GM18499 (cell line): Measurements from ENCODE around the gene PDE1A.
"Not testable (repeated sequence)": the region's sequence is repeated elsewhere in the genome, so short reads cannot be mapped to it uniquely, and the experiment has no call there.

Experiments used
- ATAC-seq: cut with Tn5 transposase; IDR thresholded peaks from one replicate; pipeline ENCODE4 v1.9.1; 2021; ENCODE audit warnings: moderate number of reproducible peaks; ENCODE audit not compliant: insufficient read depth, unreplicated experiment

Gene PDE1A

GRCh38 chr2:182412858-182413257 lies 14.0 kb downstream of the PDE1A start:
- no peak for ATAC-seq

- ATAC-seq = no peak
Measured at GRCh38 chr2:182410120-182410519, 16.7 kb downstream of the PDE1A start.

DNA sequence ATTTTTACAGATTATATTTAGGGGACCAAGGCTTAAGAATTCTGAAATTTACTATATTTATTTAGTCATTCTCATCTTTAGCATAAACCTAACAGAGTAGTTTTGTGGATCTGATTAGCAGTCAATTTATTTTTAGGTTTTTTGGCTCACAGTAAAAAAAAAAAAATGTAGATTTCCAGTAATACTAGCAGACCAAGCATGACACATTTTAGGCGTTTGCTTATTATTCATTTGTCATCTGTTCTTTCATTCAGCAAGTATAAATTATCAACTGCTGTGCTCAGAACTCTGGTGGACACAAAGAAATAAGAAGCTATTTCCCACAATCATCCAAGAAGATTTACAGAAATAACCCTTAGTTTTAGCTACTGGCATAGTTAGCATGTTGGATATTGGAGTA lies 20.6 kb downstream of the PDE1A start:
- no peak for ATAC-seq

DNA sequence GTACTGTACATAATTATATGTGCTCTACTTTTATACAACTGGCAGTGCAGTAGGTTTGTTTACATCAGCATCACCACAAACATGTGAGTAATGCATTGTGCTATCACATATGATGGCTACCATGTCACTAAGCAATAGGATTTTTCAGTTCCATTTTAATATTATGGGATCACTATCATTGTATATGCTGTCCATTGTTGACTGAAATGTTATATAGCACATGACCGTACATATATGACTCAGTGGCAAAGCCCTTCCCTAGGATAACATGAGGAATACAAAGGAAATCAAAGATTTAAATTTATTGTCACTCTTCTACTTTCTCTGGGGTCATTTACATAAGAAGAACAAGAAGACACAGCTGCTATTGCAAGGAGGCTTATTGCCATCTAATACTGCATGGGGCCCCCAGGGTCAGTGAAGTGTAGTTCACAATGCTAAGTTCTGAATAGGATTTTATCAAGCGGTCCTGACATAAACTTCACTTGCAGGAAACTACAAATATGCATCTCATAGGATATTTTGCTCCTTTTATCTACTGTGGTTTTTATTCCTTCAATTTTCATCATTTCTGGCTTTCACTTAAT lies 21.8 kb downstream of the PDE1A start:
- ATAC-seq = no peak

- ATAC-seq = no peak
Measured at GRCh38 chr2:182404092-182404491, 22.7 kb downstream of the PDE1A start.

DNA sequence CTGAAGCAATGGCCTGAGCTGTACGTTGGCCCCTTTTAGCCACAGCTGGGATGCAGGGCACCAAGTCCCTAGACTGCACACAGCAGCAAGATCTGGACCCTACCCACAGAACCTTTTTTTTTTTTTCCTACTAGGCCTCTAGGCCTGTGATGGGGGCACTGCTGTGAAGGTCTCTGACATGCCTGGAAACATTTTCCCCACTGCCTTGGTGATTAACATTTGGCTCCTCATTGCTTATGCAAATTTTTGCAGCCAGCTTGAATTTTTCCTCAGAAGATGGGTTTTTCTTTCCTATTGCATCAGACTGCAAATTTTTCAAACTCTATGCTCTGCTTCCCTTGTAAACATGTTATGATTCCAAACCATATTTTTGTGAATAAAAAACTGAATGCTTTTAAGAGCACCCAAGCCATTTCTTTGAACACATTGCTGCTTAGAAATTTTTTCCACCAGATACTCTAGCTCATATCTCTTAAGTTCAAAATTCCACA lies 33.5 kb downstream of the PDE1A start:
- no peak for ATAC-seq

DNA sequence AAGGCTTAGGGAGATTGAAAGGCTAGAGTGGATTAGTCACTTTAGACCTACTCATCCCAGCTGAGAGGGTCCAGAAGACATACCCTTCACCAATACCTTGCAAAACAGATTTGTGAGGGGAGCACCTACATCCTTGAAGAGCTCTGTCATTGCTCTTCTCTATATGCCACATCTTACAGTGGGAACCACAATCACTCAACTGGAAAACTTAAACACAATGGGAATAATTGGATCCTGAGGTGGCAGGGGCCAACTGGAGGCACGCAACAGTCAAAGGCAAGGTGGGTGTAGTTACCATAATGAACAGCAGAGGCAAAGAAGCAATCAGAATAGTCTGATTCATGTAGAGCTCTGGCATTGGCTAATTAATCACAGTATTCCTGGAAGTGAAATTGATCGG lies 35.4 kb downstream of the PDE1A start:
- ATAC-seq = no peak

DNA sequence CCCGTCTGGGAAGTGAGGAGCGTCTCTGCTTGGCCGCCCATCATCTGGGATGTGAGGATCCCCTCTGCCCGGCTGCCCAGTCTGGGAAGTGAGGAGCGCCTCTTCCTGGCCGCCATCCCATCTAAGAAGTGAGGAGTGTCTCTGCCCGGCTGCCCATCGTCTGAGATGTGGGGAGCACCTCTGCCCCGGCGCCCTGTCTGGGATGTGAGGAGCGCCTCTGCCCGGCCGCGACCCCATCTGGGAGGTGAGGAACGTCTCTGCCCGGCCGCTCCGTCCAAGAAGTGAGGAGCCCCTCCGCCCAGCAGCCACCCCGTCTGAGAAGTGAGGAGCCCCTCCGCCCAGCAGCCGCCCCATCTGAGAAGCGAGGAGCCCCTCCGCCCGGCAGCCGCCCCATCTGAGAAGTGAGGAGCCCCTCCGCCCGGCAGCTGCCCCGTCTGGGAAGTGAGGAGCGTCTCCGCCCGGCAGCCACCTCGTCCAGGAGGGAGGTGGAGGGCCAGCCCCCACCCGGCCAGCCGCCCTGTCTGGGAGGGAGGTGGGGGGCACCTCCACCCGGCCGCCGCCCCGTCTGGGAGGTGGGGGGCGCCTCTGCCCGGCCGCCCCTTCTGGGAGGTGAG lies 40.5 kb downstream of the PDE1A start:
- ATAC-seq = not testable (repeated sequence)

GRCh38 chr2:182384860-182385259 lies 42.0 kb downstream of the PDE1A start:
- ATAC-seq = no peak

DNA sequence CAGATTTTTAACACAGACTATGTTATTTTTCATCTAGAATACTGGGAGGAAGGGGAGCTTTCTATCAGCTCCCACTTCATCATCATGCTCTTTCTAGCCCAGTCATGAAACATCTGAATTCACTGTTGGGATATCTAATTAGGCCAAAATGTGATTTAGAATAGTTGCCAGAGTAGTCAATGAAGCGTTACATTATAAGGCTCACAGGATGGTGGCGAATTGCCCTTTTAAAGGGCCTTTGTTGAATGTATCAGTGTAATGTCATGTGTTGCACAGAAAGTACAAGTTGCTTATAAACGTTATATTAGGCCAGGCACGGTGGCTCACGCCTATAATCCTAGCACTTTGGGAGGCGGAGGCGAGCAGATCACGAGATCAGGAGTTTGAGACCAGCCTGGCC lies 45.6 kb downstream of the PDE1A start:
- ATAC-seq = no peak

- no peak for ATAC-seq
Measured at GRCh38 chr2:182379241-182379640, 47.6 kb downstream of the PDE1A start.

- no peak for ATAC-seq
Measured at GRCh38 chr2:182378759-182379158, 48.1 kb downstream of the PDE1A start.

DNA sequence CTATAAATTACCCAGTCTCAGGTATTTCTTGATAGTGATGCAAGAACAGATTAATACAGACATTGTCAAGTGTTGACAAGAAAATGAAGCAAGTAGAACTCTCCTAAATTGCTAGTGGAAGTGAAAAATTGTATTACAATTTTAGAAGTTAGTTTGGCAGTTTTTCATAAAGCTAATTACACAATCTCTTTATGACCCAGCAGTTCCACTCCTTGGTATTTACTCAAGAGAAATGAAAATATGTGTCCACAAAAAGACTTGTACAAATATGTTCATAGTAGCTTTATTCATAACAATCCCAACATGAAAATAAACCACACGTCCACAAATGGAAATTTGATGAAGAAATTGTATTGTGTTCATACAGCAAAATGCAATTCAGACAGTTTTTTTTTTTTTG lies 49.4 kb downstream of the PDE1A start:
- ATAC-seq = no peak

DNA sequence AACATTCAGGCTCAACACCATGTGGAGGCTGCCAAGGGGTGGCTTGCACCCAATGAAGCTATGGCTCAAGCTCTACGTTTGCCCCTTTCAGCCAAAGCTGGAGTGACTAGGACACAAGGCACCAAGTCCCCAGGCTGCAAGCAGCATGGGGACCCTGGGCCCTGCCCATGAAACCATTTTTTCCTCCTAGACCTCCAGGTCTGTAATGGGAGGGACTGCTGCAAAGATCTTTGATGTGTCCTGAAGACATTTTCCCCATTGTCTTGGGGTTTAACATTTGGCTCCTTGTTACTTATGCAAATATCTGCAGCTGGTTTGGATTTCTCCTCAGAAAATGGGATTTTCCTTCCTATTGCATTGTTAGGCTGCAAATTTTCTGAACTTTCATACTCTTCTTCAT lies 51.0 kb downstream of the PDE1A start:
- no peak for ATAC-seq

GRCh38 chr2:182372661-182373060 lies 54.2 kb downstream of the PDE1A start:
- no peak for ATAC-seq

DNA sequence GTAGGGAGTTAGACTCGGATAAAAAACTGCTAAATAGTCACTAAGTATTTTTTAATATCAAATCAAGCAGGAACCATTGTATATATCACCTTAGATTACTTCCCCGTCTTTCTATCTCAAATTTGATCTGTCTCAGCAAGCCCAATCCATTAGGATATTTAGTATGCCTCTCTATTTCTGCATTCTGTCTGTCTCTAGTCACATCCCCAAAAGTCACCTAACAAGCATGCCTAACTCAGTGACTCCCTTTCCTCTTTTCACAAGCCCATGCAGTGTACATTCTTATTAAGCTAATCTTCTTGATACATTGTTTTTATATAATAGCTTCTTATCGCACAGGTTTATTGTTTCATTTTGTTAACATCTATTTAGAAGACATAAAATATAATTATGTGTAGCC lies 57.8 kb downstream of the PDE1A start:
- no peak for ATAC-seq

DNA sequence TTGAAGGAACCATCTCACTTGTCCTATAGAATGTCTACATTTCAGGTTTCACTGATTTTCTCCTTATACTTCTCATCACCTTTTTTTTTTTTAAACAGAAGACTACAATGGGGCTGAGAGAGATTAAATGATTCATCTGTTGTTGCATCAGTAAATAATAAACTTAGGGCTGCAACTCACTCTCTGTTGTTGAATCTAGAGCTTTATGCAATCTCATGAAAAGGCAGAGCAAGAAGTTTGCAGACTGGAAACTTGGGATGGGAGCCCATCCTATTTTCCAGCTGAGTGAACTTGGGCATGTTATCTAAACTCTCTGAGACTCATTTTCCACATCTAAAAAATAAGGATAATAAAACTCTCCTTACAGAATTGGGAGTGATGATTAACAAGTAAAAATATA lies 58.4 kb downstream of the PDE1A start:
- no peak for ATAC-seq

DNA sequence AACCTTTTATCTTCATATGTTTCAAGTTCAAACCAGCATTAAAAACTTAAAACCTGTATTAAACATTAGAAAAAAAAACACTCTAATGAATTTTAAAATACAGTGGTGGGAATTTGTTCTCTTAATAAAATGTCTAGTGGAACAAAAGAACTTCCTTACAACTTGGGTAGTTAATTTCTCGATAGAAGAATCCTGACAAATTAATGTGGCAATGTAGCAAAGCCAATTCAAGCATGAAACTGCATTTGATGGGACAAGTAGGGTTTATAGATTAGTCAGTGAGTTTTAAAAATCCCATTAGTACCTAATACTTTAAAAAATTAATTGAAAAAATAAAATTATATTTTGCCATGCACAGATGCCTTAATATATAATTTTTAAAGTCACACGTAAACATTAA lies 59.4 kb downstream of the PDE1A start:
- no peak for ATAC-seq

GRCh38 chr2:182366628-182367027 lies 60.2 kb downstream of the PDE1A start:
- ATAC-seq = no peak

- ATAC-seq = no peak
Measured at GRCh38 chr2:182365855-182366254, 61.0 kb downstream of the PDE1A start.

- no peak for ATAC-seq
Measured at GRCh38 chr2:182361477-182361876, 65.4 kb downstream of the PDE1A start.

- ATAC-seq = no peak
Measured at GRCh38 chr2:182360663-182361260, 66.1 kb downstream of the PDE1A start.
